Type B pancreatic cell (in vitro differentiated cells): ENCODE measurements around the gene CDKN2A. TPM values are rescaled to one million over a fixed set of nuclear protein-coding genes. Genes with fewer than 3 reads are reported as not detected.
"Not testable (repeated sequence)": the region's sequence is repeated elsewhere in the genome, so short reads cannot be mapped to it uniquely, and the experiment has no call there.

Source experiments
- DNase-seq: peaks from one replicate; pipeline ENCODE4 v3.0.0; 2021; ENCODE audit warnings: mixed read lengths; ENCODE audit not compliant: unreplicated experiment; ENCODE audit errors: extremely low spot score
- H3K27ac Mint-ChIP-seq: 2 replicates; pipeline ENCODE4 v1.8.0; 2021; ENCODE audit warnings: mild to moderate bottlenecking, mixed read lengths
- H3K27me3 Mint-ChIP-seq: 2 replicates; pipeline ENCODE4 v1.8.0; 2021; ENCODE audit warnings: mixed read lengths
- H3K36me3 Mint-ChIP-seq: 2 replicates; pipeline ENCODE4 v1.8.0; 2021; ENCODE audit warnings: mixed read lengths
- H3K4me1 Mint-ChIP-seq: one replicate; pipeline ENCODE4 v1.8.0; 2021; ENCODE audit warnings: mixed read lengths; ENCODE audit not compliant: unreplicated experiment
- H3K4me3 Mint-ChIP-seq: 2 replicates; pipeline ENCODE4 v1.8.0; 2021; ENCODE audit warnings: mild to moderate bottlenecking, mixed read lengths
- H3K9me3 Mint-ChIP-seq: 2 replicates; pipeline ENCODE4 v1.8.0; 2021; ENCODE audit warnings: mixed read lengths
- CTCF ChIP-seq: fragments of 200-600 bp; sonication (generic); conservative IDR thresholded peaks from 2 replicates; pipeline ENCODE4 v1.5.0; 2021; ENCODE audit warnings: antibody characterized with exemption, mild to moderate bottlenecking
- total RNA-seq: library from RNA; stranded (reverse); gene quantifications from 2 replicates; pipeline ENCODE4 v1.2.1, GENCODE V29; 2021; ENCODE audit warnings: low replicate concordance

Gene CDKN2A
- total RNA-seq, 1 donor from 2014 or later, result 1.8 TPM

GRCh38 chr9:21965401-21965951 is 28.7 kb downstream of the CDKN2A start:
- Mint-ChIP-seq H3K4me1 (peaks cover 5% of the 10 kb centered on the region), H3K36me3 (peaks cover 3% of the 10 kb centered on the region), H3K4me3 (peak overlapping the region; percentile 81), H3K9me3 (peaks cover 5% of the 10 kb centered on the region), H3K27me3 (peaks cover 96% of the 10 kb centered on the region), H3K27ac (peak overlapping the region; percentile 86)
- peak; percentile 68 for TF ChIP-seq CTCF
- no peak for DNase-seq

DNA sequence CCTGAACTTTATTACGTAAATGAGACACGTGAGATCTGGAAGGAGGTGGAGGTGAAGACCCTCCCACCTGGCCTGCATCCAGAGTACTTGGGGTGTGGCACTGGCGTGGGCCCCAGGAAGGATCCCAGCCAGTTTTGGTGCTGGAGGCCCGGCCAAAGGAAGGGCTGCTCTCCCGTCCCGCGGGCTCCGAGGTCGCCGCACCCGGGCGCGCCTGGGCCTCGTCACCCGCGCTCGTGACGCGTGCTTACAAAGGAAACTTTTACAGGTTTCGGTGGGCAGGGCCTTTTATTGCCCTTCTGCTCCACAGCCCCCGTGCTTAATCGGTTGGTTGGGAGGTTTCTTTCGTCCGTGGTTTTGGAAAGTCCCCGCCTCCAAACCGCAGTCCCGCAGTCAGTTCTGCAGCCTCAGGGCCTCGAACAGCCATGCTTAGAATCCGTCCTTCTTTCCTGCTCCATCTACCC is 29.2 kb downstream of the CDKN2A start:
- TF ChIP-seq CTCF, result no peak
- DNase-seq, result no peak
- Mint-ChIP-seq H3K4me3 (peak overlapping the region; percentile 81), H3K27ac (peak overlapping the region; percentile 86), H3K4me1 (peaks cover 5% of the 10 kb centered on the region), H3K27me3 (peaks cover 96% of the 10 kb centered on the region), H3K9me3 (peaks cover 5% of the 10 kb centered on the region), H3K36me3 (peaks cover 2% of the 10 kb centered on the region)

DNA sequence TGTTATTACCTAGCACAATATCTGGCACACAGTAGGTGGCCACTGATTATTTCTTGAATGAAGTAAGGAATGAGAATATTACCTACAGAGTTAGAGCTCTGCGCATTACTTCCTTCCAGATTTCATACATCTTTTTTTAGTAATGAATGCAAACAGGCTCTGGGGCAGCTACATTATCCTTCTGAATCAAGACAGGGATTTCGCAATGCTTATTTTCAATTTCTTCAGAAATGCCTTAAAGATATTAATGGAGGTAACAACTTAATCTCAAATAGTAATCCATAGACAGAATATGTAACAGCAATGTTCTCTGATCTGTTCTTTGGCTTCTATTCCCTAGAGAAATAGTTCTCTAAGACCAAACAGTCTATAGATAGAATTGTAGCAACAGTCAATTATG is 32.6 kb downstream of the CDKN2A start:
- Mint-ChIP-seq H3K4me3 (no peak overlapping the region), H3K36me3 (no peaks in the 10 kb centered on the region), H3K27me3 (peaks cover 77% of the 10 kb centered on the region), H3K4me1 (no peaks in the 10 kb centered on the region), H3K27ac (no peak overlapping the region), H3K9me3 (peaks cover 5% of the 10 kb centered on the region)
- DNase-seq, result no peak
- TF ChIP-seq CTCF, result no peak

- H3K36me3 Mint-ChIP-seq, H3K4me3 Mint-ChIP-seq, H3K27ac Mint-ChIP-seq, H3K4me1 Mint-ChIP-seq, H3K9me3 Mint-ChIP-seq, DNase-seq: not testable (repeated sequence)
- peaks cover 55% of the 10 kb centered on the region for H3K27me3 Mint-ChIP-seq
These were observed 34.9 kb downstream of the CDKN2A start for GRCh38 chr9:21959268-21959667.

DNA sequence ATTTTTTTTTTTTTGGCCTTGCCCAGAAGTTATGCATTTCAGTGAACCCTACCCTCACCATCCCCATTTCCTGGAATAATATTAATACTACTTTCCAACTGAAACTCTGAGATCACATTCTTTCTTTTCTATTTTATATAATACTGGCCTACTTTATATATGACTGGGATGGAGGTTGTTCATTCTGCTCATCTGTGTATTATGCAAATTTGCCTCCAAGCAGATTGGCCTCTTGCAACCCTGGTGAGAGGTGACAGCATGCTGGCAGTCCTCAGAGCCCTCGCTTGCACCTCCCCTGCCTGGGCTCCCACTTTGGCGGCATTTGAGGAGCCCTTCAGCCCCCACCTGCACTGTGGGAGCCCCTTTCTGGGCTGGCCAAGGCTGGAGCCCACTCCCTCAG is 35.4 kb downstream of the CDKN2A start:
- no peak overlapping the region for H3K27ac Mint-ChIP-seq
- no peak overlapping the region for H3K4me3 Mint-ChIP-seq

DNA sequence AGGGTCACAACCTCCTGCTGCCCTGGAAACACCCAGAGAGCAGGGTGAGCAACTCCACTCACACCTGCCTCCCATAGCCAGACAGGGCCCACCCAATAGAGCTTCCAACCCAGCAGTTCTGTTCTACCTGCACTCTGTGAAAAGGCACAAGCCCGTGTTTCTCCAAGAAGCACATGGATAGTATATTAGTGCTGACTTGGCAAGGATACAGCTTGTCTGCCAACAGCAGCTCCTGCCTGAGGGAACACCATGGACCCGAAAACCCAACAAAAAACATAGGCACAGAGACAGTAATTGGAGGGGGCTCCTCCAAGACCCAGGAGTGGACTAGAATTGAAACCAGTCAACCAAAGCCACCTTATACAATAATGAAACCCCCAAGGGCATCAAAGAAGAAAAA is 48.6 kb downstream of the CDKN2A start:
- Mint-ChIP-seq H3K36me3 (no peaks in the 10 kb centered on the region), H3K4me1 (no peaks in the 10 kb centered on the region), H3K9me3 (no peaks in the 10 kb centered on the region), H3K27ac (no peak overlapping the region), H3K27me3 (peaks cover 8% of the 10 kb centered on the region), H3K4me3 (no peak overlapping the region)
- DNase-seq, result no peak
- no peak for TF ChIP-seq CTCF

More for the DNA sequence above, 35.4 kb downstream of the CDKN2A start:
- Mint-ChIP-seq H3K4me1 (no peaks in the 10 kb centered on the region), H3K36me3 (no peaks in the 10 kb centered on the region), H3K27me3 (peaks cover 53% of the 10 kb centered on the region), H3K9me3 (peaks cover 5% of the 10 kb centered on the region)
- no peak for DNase-seq
- TF ChIP-seq CTCF, result no peak
